Lung (tissue), 12 donors: Measurements from ENCODE around the gene IL4. TPM values are rescaled to one million over a fixed set of nuclear protein-coding genes. Genes with fewer than 3 reads are reported as not detected.
"Not testable (repeated sequence)": the region's sequence is repeated elsewhere in the genome, so short reads cannot be mapped to it uniquely, and the experiment has no call there.

Experiments
- ATAC-seq: fragments of 200-7000 bp; cut with Tn5 transposase; one replicate; pipeline ENCODE4 v1.9.1; 2020; ENCODE audit warnings: moderate number of reproducible peaks; ENCODE audit not compliant: insufficient read depth, low FRiP score
- DNase-seq, 3 donors: peaks; one replicate each; pipeline ENCODE4 v3.0.0-alpha.2; 2013 to 2017
- H3K27ac ChIP-seq, 2 donors: one replicate each; pipeline ENCODE4 v1.5.1; 2013; ENCODE audit warnings: mild to moderate bottlenecking in 2 of 2, moderate library complexity in 2 of 2, control low read depth in 1 of 2, inconsistent platforms in 1 of 2, low read depth in 1 of 2, low read length in 1 of 2
- H3K27me3 ChIP-seq, 3 donors: one replicate each; pipeline ENCODE4 v1.5.1; 2013; ENCODE audit warnings: low read length in 2 of 3; ENCODE audit not compliant: control insufficient read depth in 3 of 3, insufficient read depth in 3 of 3
- H3K36me3 ChIP-seq, 4 donors: one replicate each; pipeline ENCODE4 v1.5.1; 2013; ENCODE audit warnings: low read length in 4 of 4, mild to moderate bottlenecking in 1 of 4, moderate library complexity in 1 of 4; ENCODE audit not compliant: control insufficient read depth in 4 of 4, insufficient read depth in 4 of 4
- H3K4me1 ChIP-seq, 5 donors: one replicate each; pipeline ENCODE4 v1.5.1; 2013; ENCODE audit warnings: low read length in 5 of 5, mild to moderate bottlenecking in 2 of 5, moderate library complexity in 1 of 5; ENCODE audit not compliant: control insufficient read depth in 5 of 5, insufficient read depth in 5 of 5
- H3K4me3 ChIP-seq: one replicate; pipeline ENCODE4 v1.5.1; 2013; ENCODE audit warnings: mild to moderate bottlenecking, control low read depth, moderate library complexity
- H3K9ac ChIP-seq, 2 donors: one replicate each; pipeline ENCODE4 v1.5.1; 2013; ENCODE audit warnings: low read length in 2 of 2, control low read depth in 1 of 2; ENCODE audit not compliant: insufficient read depth in 1 of 2
- H3K9me3 ChIP-seq, 4 donors: one replicate each; pipeline ENCODE4 v1.5.1; 2013; ENCODE audit warnings: low read length in 3 of 4, mild to moderate bottlenecking in 1 of 4, moderate library complexity in 1 of 4; ENCODE audit not compliant: control insufficient read depth in 4 of 4, insufficient read depth in 3 of 4
- WGBS, 2 donors: extraction: QIAGEN DNeasy Blood & Tissue Kit; methylation state at CpG; one replicate each; pipeline ENCODE4 v1.1.7; 2013; 5-methylcytosine and 5-hydroxymethylcytosine counted together
- polyA plus RNA-seq, 2 donors: library from polyadenylated mRNA; stranded (reverse); fragments of 200-250 nt; gene quantifications; one replicate each; pipeline ENCODE4 v1.2.1, GENCODE V29; 2013
- total RNA-seq, 2 donors: library from RNA; depleted of rRNA in 1 of 2; stranded (reverse); fragments of >200 nt in 1 of 2; gene quantifications; one replicate each; pipeline ENCODE4 v1.2.1, GENCODE V29; 2014 to 2021
- TF ChIP-seq, protein P1 (sequence below): IDR thresholded peaks from 2 replicates; pipeline ENCODE4 v1.5.1; 2012; ENCODE audit warnings: mild to moderate bottlenecking; ENCODE audit errors: control extremely low read depth, extremely low read depth
- donor health status: control.
- donor health status: control.
- donor health status: Bipolar disorder and iron deficiency.
- donor health status: healthy.
- donor health status: DM: yes; HTN: yes; CAD: no.

IL4 gene
- total and polyA plus RNA-seq, 4 donors = not detected

DNA sequence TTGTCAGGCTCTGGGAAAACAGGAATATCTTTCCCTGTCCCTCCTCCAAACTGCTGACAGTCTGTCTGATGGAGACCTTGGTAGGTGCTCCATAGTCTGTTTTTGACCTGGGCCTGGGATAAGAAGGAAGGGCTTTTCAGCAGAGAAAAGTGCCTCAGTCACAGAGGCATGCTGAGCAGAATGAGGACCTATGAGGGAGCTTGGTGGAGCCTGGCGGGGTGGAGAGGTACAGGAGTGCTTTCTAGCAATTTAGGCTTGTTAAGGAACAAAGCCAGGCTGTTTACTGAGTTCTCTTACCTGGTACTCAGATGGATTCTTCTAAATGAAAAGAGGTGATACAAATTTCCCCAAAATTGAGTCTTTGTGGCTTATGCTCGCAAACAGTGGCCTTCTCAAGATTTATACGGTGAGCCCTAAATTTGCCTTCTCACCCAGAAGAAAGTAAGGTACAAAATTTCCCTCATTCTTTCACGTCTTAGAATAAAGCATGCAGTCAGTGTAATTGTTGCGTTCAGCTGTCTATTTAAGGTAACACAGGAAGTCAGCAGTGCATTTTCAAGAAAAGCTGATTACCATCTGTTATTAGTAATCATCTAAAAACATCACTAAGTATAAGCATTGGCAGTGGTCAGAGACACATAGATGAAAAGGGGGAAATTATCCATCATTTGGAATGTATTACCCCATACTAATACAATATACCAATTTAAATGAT, 44.4 kb upstream of the IL4 start:
- no peaks in the 10 kb centered on the region for H3K4me1 ChIP-seq
- WGBS, 2 donors = 78 to 82% methylated on average over 5 of the region's 5 CpGs
- no peak for ATAC-seq

DNA sequence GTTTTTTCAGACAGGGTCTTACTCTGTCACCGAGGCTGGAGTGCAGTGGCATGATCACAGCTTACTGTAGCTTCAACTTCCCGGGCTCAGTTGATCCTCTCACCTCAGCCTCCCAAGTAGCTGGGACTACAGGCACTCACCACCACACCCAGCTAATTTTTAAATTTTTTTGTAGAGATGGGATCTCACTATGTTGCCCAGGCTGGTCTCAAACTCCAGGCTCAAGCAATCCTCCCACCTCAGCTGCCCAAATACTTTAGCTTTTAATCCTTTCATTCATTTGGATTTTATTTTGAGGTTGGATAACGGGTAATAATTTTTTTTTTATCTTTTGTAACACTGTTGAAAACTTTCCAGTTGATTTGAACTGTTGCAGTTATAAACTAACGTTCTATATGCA, 40.2 kb upstream of the IL4 start:
- H3K36me3 ChIP-seq = peaks cover 0 to 13% (median 10%) of the 10 kb centered on the region in 4 donors
- ATAC-seq, H3K4me3 ChIP-seq, H3K4me1 ChIP-seq, H3K9me3 ChIP-seq, H3K9ac ChIP-seq, H3K27me3 ChIP-seq, DNase-seq, H3K27ac ChIP-seq: not testable (repeated sequence)
- 94 to 97% methylated on average over 4 of the region's 4 CpGs for WGBS, 2 donors

More for the DNA sequence above, 44.4 kb upstream of the IL4 start:
- Histone ChIP-seq H3K27me3 (no peaks in the 10 kb centered on the region), H3K36me3 (peaks cover 0 to 6% (median 1%) of the 10 kb centered on the region in 4 donors), H3K27ac (no peak overlapping the region), H3K9me3 (no peaks in the 10 kb centered on the region), H3K9ac (no peak overlapping the region), H3K4me3 (no peak overlapping the region)
- no peak for DNase-seq
- TF ChIP-seq, protein P1, sequence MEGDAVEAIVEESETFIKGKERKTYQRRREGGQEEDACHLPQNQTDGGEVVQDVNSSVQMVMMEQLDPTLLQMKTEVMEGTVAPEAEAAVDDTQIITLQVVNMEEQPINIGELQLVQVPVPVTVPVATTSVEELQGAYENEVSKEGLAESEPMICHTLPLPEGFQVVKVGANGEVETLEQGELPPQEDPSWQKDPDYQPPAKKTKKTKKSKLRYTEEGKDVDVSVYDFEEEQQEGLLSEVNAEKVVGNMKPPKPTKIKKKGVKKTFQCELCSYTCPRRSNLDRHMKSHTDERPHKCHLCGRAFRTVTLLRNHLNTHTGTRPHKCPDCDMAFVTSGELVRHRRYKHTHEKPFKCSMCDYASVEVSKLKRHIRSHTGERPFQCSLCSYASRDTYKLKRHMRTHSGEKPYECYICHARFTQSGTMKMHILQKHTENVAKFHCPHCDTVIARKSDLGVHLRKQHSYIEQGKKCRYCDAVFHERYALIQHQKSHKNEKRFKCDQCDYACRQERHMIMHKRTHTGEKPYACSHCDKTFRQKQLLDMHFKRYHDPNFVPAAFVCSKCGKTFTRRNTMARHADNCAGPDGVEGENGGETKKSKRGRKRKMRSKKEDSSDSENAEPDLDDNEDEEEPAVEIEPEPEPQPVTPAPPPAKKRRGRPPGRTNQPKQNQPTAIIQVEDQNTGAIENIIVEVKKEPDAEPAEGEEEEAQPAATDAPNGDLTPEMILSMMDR = no peak

DNA sequence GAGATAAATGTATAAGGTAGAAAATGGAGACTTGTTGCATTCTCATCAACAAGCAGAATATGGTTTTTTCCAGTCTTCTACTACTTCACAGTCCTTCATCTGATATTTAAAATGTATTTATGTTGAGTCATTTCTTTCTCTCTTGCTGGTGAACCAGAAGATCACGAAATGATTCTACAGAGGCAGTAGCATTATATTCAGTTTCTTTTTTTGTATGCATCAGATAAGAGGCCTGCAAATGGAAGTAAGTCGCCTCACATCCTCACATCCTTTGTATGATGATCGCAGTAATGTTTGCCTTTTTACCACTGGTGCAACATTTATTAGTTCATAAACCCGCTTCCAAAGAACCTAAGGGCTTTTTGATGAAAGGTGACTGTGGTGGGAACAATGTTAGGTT, 37.9 kb upstream of the IL4 start:
- peaks cover 0 to 21% (median 19%) of the 10 kb centered on the region in 4 donors for H3K36me3 ChIP-seq

DNA sequence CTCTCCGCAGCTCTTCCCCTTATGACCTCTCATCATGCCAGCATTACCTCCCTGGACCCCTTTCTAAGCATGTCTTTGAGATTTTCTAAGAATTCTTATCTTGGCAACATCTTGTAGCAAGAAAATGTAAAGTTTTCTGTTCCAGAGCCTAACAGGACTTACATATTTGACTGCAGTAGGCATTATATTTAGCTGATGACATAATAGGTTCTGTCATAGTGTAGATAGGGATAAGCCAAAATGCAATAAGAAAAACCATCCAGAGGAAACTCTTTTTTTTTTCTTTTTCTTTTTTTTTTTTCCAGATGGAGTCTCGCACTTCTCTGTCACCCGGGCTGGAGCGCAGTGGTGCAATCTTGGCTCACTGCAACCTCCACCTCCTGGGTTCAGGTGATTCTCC, 36.5 kb upstream of the IL4 start:
- Histone ChIP-seq H3K27ac (no peak overlapping the region), H3K9me3 (no peaks in the 10 kb centered on the region), H3K4me3 (no peak overlapping the region), H3K4me1 (no peaks in the 10 kb centered on the region), H3K36me3 (peaks cover 9 to 27% (median 27%) of the 10 kb centered on the region in 4 donors), H3K27me3 (no peaks in the 10 kb centered on the region), H3K9ac (no peak overlapping the region)
- no peak for DNase-seq
- 91 to 96% methylated on average over 4 of the region's 4 CpGs for WGBS, 2 donors
- TF ChIP-seq, protein P1 = no peak
- ATAC-seq = no peak

More for the DNA sequence above, 37.9 kb upstream of the IL4 start:
- no peak for ATAC-seq
- no peak overlapping the region for H3K9ac ChIP-seq
- no peak overlapping the region for H3K4me3 ChIP-seq
- DNase-seq = no peak
- 86 to 89% methylated on average over 4 of the region's 4 CpGs for WGBS, 2 donors
- H3K27ac ChIP-seq = no peak overlapping the region
- no peaks in the 10 kb centered on the region for H3K27me3 ChIP-seq
- no peaks in the 10 kb centered on the region for H3K9me3 ChIP-seq
- no peaks in the 10 kb centered on the region for H3K4me1 ChIP-seq
- TF ChIP-seq, protein P1 = no peak
